ELF-1 (cell line): ENCODE results near the gene TMEM43.

Experiments
- DNase-seq: peaks from one replicate; pipeline ENCODE4 v3.0.0-alpha.2; 2016; ENCODE audit warnings: low read depth, low spot score

The TMEM43 gene

GRCh38 chr3:14151471-14152083 is 26.7 kb downstream of the TMEM43 start:
- DNase-seq: no peak

- peak; percentile 22 for DNase-seq
Measured at GRCh38 chr3:14152233-14152962, 27.5 kb downstream of the TMEM43 start.

DNA sequence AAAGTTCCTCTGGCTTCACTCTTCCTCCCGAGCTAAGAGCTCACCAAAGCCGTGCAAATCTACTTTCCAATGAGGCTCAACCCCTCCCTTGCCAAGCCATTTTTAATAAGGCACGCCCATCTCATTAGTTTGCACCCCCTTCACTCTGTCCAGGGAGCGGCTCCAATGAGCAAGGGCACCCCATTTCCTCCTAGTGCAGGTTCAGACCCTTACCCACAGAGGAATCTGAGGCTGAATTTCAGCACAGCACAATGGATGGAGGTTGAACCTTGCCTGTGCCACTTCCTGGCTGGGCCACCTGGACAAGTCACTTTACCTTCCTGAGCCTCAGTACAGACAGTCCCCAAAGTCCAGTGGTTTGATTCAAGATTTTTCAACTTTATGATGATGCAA is 28.1 kb downstream of the TMEM43 start:
- no peak for DNase-seq

GRCh38 chr3:14153663-14154062 is 28.8 kb downstream of the TMEM43 start:
- DNase-seq: no peak

DNA sequence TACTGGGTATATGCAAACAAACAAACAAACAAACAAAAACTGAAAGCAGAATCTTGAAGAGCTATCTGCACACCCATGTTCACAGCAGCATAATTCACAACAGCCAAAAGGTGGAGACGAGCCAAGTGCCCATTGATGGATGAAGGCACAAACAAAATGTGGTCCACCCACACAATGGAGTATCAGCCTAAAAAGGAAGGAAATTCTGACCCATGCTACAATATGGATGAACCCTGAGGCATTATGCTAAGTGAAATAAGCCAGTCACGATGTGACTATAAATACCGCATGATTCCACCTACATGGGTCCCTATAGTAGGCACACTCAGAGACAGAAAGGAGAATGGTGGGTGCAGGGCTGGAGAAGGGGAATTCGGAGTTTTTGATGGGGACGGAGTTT is 29.4 kb downstream of the TMEM43 start:
- no peak for DNase-seq

GRCh38 chr3:14154895-14155440 is 30.1 kb downstream of the TMEM43 start:
- DNase-seq: no peak

- DNase-seq: no peak
Measured at GRCh38 chr3:14156201-14156600, 31.3 kb downstream of the TMEM43 start.

DNA sequence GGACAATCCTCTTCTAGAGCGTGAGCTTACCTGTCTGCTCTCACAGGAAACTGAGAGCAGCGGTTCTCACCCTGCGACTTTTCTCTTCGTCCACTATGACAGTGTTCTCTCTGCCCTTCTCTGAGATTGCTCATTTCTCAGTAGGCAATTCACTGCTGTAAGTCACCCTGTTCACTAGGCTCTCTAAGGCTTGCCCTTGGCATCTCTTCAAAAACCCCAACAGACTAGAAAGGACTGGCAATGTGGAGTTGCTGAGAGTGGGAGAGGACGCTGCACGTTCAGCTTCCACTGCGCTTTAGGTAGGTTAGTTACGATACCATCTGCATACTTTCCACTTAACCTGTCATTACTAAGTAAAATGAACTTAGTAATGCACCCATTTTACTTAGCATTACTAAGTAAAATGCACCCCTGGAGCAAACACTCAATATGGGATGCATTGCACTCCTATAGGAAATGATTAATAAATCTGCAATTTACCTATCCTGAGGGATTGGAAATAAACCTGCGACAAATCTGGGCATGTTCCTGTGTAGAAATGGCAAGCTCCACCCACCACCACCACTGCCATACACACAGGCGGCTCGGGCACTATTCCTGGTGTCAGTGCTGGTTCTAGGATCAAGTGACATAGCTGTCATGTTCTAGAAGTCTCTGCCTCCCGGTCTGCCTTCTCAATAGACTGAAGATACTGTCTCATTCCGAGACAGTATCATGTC is 32.1 kb downstream of the TMEM43 start:
- DNase-seq: no peak

DNA sequence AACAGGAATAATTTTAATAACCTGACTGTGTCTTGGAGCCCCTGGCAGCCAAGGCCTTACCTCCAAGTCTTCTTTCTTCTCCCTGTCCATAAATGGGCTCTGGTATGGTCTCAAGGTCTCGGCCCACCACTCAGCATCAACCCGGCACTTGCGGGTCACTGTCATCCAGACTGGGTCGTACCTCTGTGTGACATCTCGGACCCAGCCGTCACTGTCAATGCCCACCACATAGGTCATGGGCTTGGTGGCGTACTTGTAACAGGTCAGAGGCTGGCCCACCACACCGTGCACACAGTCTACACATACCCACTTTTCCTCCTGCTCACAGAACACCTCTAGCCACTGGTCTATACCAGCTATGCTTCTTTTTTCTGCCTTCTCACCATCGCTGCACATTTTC is 33.1 kb downstream of the TMEM43 start:
- DNase-seq: no peak

DNA sequence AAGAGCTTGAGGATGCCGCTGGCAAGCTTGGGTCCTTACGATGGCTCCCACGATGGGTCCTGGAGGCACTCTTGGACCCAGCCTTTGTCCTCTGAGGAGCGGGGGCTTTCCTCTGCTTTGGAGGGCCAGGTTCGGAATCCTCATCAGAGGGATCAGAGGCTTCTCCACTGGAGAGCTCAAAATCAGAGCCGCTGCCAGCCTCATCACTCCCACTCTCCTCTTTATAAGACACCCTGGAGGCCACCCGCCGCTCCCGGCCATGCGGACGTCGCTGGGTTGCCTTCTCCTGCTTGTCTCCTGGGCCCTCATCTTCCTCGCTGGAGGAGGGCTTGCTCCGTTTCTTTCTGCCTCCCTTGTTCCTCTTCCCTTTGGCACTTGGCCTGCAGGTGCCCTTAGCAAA is 33.5 kb downstream of the TMEM43 start:
- no peak for DNase-seq

GRCh38 chr3:14159426-14159825 is 34.6 kb downstream of the TMEM43 start:
- DNase-seq: no peak

GRCh38 chr3:14161282-14161681 is 36.4 kb downstream of the TMEM43 start:
- DNase-seq: no peak

GRCh38 chr3:14162178-14162577 is 37.3 kb downstream of the TMEM43 start:
- DNase-seq: no peak

DNA sequence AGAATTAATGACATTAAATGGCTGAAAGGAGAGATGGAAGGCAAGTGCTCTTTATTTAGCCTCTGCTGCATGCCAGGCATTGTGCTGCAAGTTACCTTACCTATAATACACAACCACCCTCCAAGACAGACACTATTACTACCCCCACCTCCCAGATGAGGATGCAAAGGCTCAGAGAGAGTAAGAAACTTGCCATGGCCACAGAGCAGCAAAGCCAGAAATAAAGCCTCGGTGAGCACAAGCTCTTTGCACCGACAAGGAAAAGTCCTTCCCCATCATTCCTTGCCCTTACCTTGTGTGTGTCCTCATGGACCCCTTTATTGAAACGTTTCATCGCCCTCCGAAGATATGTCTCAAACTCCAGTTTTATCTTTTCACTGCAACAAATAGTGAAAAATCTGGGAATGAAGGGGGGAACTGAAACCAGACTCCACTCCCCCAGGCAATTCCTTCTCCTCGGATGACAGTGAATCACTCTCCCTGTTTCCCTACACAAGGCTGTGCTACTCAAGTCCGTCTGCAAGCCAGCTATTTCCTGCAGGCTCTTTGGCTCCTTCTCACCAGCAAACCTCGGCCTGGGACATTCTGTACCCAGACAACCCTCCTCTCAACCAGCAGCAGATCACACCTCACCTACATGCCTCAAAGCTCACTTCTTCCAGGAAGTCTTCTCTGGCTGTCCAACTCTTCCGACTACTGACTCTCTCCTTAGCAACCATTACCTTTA is 42.2 kb downstream of the TMEM43 start:
- no peak for DNase-seq

GRCh38 chr3:14169435-14169834 is 44.6 kb downstream of the TMEM43 start:
- DNase-seq: no peak

GRCh38 chr3:14169871-14170270 is 45.0 kb downstream of the TMEM43 start:
- no peak for DNase-seq

GRCh38 chr3:14170531-14171159 is 45.8 kb downstream of the TMEM43 start:
- DNase-seq: no peak

- no peak for DNase-seq
Measured at GRCh38 chr3:14172496-14172895, 47.6 kb downstream of the TMEM43 start.

DNA sequence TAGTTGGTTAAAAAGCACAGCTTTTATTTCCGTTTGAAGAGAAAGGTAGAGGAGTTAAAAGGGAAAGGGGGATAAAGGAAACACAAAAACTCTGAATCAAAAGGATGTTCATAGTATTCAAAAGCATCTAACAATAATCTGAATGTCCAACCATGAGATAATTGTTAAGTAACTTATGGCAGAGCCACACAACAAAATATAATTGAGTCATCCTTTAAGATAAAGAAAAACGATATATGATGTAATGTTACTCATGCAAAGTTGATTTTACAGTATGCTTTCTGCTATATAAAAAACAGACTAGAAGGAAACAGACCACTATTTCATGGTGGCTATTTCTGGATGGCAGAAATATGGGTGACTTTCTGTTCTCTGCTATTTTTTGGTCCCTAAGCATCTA is 49.6 kb downstream of the TMEM43 start:
- no peak for DNase-seq

DNA sequence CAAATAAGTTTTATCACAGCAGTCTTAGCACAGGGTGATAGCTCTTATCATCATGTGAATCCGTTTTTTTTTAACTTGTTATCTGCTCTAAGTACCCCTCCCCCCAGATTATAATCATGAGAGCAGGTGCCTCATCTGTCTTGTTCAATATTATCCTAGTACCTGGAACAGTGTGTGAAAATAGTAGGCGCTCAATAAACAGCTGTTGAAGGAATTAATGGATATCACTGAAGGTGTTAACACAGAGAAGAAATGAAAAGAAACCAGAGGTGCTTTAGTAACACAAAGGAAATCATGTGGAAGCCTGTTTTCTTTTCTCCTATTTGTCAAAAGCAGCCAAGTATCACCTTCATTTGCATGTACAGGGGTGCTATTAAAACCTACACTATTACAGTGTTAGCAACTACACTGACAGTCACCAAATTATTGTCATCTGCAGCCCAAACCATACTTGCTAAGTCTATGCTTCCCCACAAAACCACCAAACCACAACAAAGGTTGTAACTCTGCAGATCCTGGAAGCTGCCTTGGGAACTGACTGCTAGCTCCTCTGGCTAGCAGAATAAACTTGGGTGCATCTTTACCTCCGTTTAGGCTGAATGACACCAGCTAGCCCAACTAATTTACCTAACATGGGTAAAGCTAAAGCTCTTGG is 50.7 kb downstream of the TMEM43 start:
- DNase-seq: no peak
